GM13976 (cell line): ENCODE data around the gene COA8.
A peak's percentile ranks its signal among the peaks of the same experiment; 100 is the strongest.
"Not testable (repeated sequence)": the region's sequence is repeated elsewhere in the genome, so short reads cannot be mapped to it uniquely, and the experiment has no call there.

Source experiments
- DNase-seq: peaks from one replicate; pipeline ENCODE4 v3.0.0; 2012; ENCODE audit warnings: low spot score
- CTCF ChIP-seq: IDR thresholded peaks from 2 replicates; pipeline ENCODE4 v1.5.1; 2012; ENCODE audit warnings: borderline replicate concordance, mild to moderate bottlenecking; ENCODE audit not compliant: insufficient read depth; ENCODE audit errors: extremely low read depth, missing control alignments, control extremely low read depth
- in situ Hi-C: fragments of 300-500 bp; cut with MboI; formaldehyde crosslinking; loops from one replicate; pipeline ENCODE4 v1.12.0; 2022; ENCODE audit warnings: low sequenced_read_pairs, mixed read lengths, inconsistent platforms; ENCODE audit not compliant: unreplicated experiment

COA8 gene

GRCh38 chr14:103594265-103594664 is 31.5 kb downstream of the COA8 start:
- no peak for TF ChIP-seq CTCF
- in situ Hi-C loops, result no loop called here
- DNase-seq, result no peak

- in situ Hi-C loops, result no loop called here
- no peak for DNase-seq
These were observed 35.0 kb downstream of the COA8 start for GRCh38 chr14:103597623-103598377.

GRCh38 chr14:103600503-103600902 is 37.7 kb downstream of the COA8 start:
- no peak for DNase-seq
- TF ChIP-seq CTCF, result no peak
- in situ Hi-C loops, result no loop called here

More at GRCh38 chr14:103597623-103598377, 35.0 kb downstream of the COA8 start:
- TF ChIP-seq CTCF, result no peak

GRCh38 chr14:103604620-103605019 is 41.9 kb downstream of the COA8 start:
- in situ Hi-C loops, result no loop called here
- DNase-seq, result no peak
- TF ChIP-seq CTCF, result no peak

- peak; percentile 10 for TF ChIP-seq CTCF
- DNase-seq, result peak; percentile 71
- in situ Hi-C loops, result no loop called here
These were observed 44.4 kb downstream of the COA8 start for GRCh38 chr14:103606963-103607668.

GRCh38 chr14:103607822-103608221 is 45.1 kb downstream of the COA8 start:
- no peak for TF ChIP-seq CTCF
- peak; percentile 23 for DNase-seq
- in situ Hi-C loops, result no loop called here

GRCh38 chr14:103609081-103609480 is 46.3 kb downstream of the COA8 start:
- not testable (repeated sequence) for DNase-seq

More at GRCh38 chr14:103609081-103609480, 46.3 kb downstream of the COA8 start:
- in situ Hi-C loops, result not testable (repeated sequence)
